Islet of Langerhans (tissue), 1 donor: ENCODE results near the gene GJA3.
A peak's percentile ranks its signal among the peaks of the same experiment; 100 is the strongest.
"Not testable (repeated sequence)": the region's sequence is repeated elsewhere in the genome, so short reads cannot be mapped to it uniquely, and the experiment has no call there.

Experiments used
- FAIRE-seq: peaks from one replicate; lab custom pipeline; 2011; peaks lifted over from hg19 to GRCh38; lab: Jason Lieb, UNC

The GJA3 gene

GRCh38 chr13:20182231-20182846, 21.5 kb upstream of the GJA3 start:
- peak; percentile 91 for FAIRE-seq

- no peak for FAIRE-seq
These were observed 20.3 kb upstream of the GJA3 start for GRCh38 chr13:20181188-20181587.

GRCh38 chr13:20178156-20178555, 17.3 kb upstream of the GJA3 start:
- no peak for FAIRE-seq

GRCh38 chr13:20177049-20177831, 16.4 kb upstream of the GJA3 start:
- FAIRE-seq: no peak

GRCh38 chr13:20175907-20176652, 15.2 kb upstream of the GJA3 start:
- FAIRE-seq: no peak

GRCh38 chr13:20175406-20175794, 14.5 kb upstream of the GJA3 start:
- FAIRE-seq: no peak

- peak; percentile 60 for FAIRE-seq
These were observed 14.0 kb upstream of the GJA3 start for GRCh38 chr13:20174656-20175405.

- no peak for FAIRE-seq
These were observed 12.4 kb upstream of the GJA3 start for GRCh38 chr13:20173116-20173746.

GRCh38 chr13:20171364-20171763, 10.5 kb upstream of the GJA3 start:
- FAIRE-seq: no peak

- FAIRE-seq: no peak
These were observed 10.1 kb upstream of the GJA3 start for GRCh38 chr13:20170921-20171320.

- no peak for FAIRE-seq
These were observed 7.5 kb upstream of the GJA3 start for GRCh38 chr13:20168396-20168795.

GRCh38 chr13:20165417-20166257, 4.8 kb upstream of the GJA3 start:
- no peak for FAIRE-seq

- no peak for FAIRE-seq
These were observed 1.1 kb upstream of the GJA3 start for GRCh38 chr13:20161951-20162300.

GRCh38 chr13:20161275-20161950, 561 bp upstream of the GJA3 start:
- FAIRE-seq: no peak

GRCh38 chr13:20159646-20160305, 1.1 kb downstream of the GJA3 start:
- peak; percentile 66 for FAIRE-seq

GRCh38 chr13:20157151-20157796, 3.6 kb downstream of the GJA3 start:
- FAIRE-seq: no peak

- FAIRE-seq: no peak
These were observed 4.2 kb downstream of the GJA3 start for GRCh38 chr13:20156702-20157101.

- not testable (repeated sequence) for FAIRE-seq
These were observed 7.6 kb downstream of the GJA3 start for GRCh38 chr13:20153290-20153689.

GRCh38 chr13:20151612-20152011, 9.2 kb downstream of the GJA3 start:
- no peak for FAIRE-seq

- FAIRE-seq: no peak
These were observed 9.8 kb downstream of the GJA3 start for GRCh38 chr13:20151016-20151415.
